ENCODE data around the gene EMX2.

- TF ChIP-seq, protein P1, sequence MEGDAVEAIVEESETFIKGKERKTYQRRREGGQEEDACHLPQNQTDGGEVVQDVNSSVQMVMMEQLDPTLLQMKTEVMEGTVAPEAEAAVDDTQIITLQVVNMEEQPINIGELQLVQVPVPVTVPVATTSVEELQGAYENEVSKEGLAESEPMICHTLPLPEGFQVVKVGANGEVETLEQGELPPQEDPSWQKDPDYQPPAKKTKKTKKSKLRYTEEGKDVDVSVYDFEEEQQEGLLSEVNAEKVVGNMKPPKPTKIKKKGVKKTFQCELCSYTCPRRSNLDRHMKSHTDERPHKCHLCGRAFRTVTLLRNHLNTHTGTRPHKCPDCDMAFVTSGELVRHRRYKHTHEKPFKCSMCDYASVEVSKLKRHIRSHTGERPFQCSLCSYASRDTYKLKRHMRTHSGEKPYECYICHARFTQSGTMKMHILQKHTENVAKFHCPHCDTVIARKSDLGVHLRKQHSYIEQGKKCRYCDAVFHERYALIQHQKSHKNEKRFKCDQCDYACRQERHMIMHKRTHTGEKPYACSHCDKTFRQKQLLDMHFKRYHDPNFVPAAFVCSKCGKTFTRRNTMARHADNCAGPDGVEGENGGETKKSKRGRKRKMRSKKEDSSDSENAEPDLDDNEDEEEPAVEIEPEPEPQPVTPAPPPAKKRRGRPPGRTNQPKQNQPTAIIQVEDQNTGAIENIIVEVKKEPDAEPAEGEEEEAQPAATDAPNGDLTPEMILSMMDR (IDR thresholded peaks at IDR 0.05; ENCODE audit: extremely low read depth in 1 of 2, insufficient read depth in 1 of 2, low read depth in 1 of 2, low read length in 2 of 2) = no peak
- TF ChIP-seq FOS (IDR thresholded peaks at IDR 0.05; ENCODE audit: borderline replicate concordance, insufficient read depth, low read length) = no peak
- TF ChIP-seq EZH2 (IDR thresholded peaks at IDR 0.05; ENCODE audit: borderline replicate concordance, low read depth, low read length, severe bottlenecking) = no peak
- TF ChIP-seq POLR2A (IDR thresholded peaks at IDR 0.05; ENCODE audit: low read depth, low read length) = no peak
- no peak for TF ChIP-seq MAX (IDR thresholded peaks at IDR 0.05; ENCODE audit: insufficient read depth, insufficient read length)
- TF ChIP-seq MYC (IDR thresholded peaks at IDR 0.05; ENCODE audit: low read depth, low read length) = no peak
- no peak for TF ChIP-seq POLR2AphosphoS5 (IDR thresholded peaks at IDR 0.05; ENCODE audit: insufficient read depth, low read depth, low read length)
- no peak for TF ChIP-seq GATA2 (IDR thresholded peaks at IDR 0.05; ENCODE audit: insufficient read depth, insufficient read length, low read depth, low read length)
- TF ChIP-seq JUN (IDR thresholded peaks at IDR 0.05; ENCODE audit: borderline replicate concordance, insufficient read depth, insufficient read length, low read depth) = no peak
These were observed 24.3 kb upstream of the EMX2 start for GRCh38 chr10:117518246-117518645.
